A673 (cell line): ENCODE results near the gene OR5T2. TPM values are rescaled to one million over a fixed set of nuclear protein-coding genes. Genes with fewer than 3 reads are reported as not detected.
"Not testable (repeated sequence)": the region's sequence is repeated elsewhere in the genome, so short reads cannot be mapped to it uniquely, and the experiment has no call there.

ENCODE experiments used
- BruUV-seq: library from RNA; stranded (reverse); fragments of 400-500 nt; replicated peaks from 2 replicates; lab custom pipeline; 2021; lab: Mats Ljungman, UMichigan
- CTCF ChIA-PET: fragments of 300-600 bp; sonication (Branson Sonifier 250); formaldehyde crosslinking; loops from one replicate; lab custom pipeline; 2022; ENCODE audit warnings: antibody characterized with exemption; lab: Charles Lee
- POLR2A ChIA-PET: fragments of 300-600 bp; sonication (Branson Sonifier 250); formaldehyde crosslinking; loops from one replicate; lab custom pipeline; 2022; ENCODE audit warnings: antibody characterized with exemption; ENCODE audit not compliant: low non-redundant PET; lab: Charles Lee
- DNase-seq: peaks from one replicate; pipeline ENCODE4 v3.0.0-alpha.2; 2015; ENCODE audit warnings: low spot score
- H3K27ac ChIP-seq: fragments of 200-600 bp; sonication (generic); 2 replicates; pipeline ENCODE4 v1.5.1; 2016; ENCODE audit warnings: mixed run types, low read depth, mild to moderate bottlenecking, mixed read lengths, antibody characterized with exemption, low read length; ENCODE audit not compliant: poor library complexity, severe bottlenecking
- H3K27me3 ChIP-seq: fragments of 200-600 bp; sonication (generic); replicated peaks from 2 replicates; pipeline ENCODE4 v1.6.1; 2017; ENCODE audit warnings: mixed run types, low read depth, mild to moderate bottlenecking, mixed read lengths, antibody characterized with exemption, low read length; ENCODE audit not compliant: insufficient read depth, poor library complexity
- H3K36me3 ChIP-seq: fragments of 200-600 bp; sonication (generic); 2 replicates; pipeline ENCODE4 v1.6.1; 2016; ENCODE audit warnings: mixed run types, mild to moderate bottlenecking, mixed read lengths, antibody characterized with exemption, low read length; ENCODE audit not compliant: insufficient read depth, poor library complexity, severe bottlenecking
- H3K4me1 ChIP-seq: fragments of 200-600 bp; sonication (generic); 2 replicates; pipeline ENCODE4 v1.6.1; 2017; ENCODE audit warnings: mixed run types, mild to moderate bottlenecking, mixed read lengths, antibody characterized with exemption, low read length; ENCODE audit not compliant: insufficient read depth, poor library complexity, severe bottlenecking
- H3K4me3 ChIP-seq: fragments of 200-600 bp; sonication (generic); 2 replicates; pipeline ENCODE4 v1.5.1; 2016; ENCODE audit warnings: low read depth, mixed run types, mild to moderate bottlenecking, mixed read lengths, low read length; ENCODE audit not compliant: poor library complexity, severe bottlenecking
- H3K9me3 ChIP-seq: fragments of 200-600 bp; sonication (generic); 2 replicates; pipeline ENCODE4 v1.6.1; 2016; ENCODE audit warnings: mixed run types, low read depth, mild to moderate bottlenecking, mixed read lengths, antibody characterized with exemption, low read length; ENCODE audit not compliant: poor library complexity, severe bottlenecking
- EZH2 ChIP-seq: fragments of 200-600 bp; sonication (generic); IDR thresholded peaks from 2 replicates; pipeline ENCODE4 v1.6.1; 2017; ENCODE audit warnings: borderline replicate concordance, low read depth, mild to moderate bottlenecking, mixed read lengths, antibody characterized with exemption, low read length; ENCODE audit not compliant: poor library complexity, severe bottlenecking
- intact Hi-C: fragments of 100-400 bp; cut with micrococcal nuclease; formaldehyde crosslinking; loops from one replicate; pipeline ENCODE4 v1.10.0; 2022; ENCODE audit not compliant: unreplicated experiment
- total RNA-seq: library from RNA; stranded (reverse); gene quantifications from 2 replicates; pipeline ENCODE4 v1.2.3, GENCODE V29; 2021
- TF ChIP-seq, protein P1 (sequence below): fragments of 300-800, 200-600 bp; sonication (generic); conservative IDR thresholded peaks from 2 replicates; pipeline ENCODE4 v1.5.1; 2017; ENCODE audit warnings: low read depth, mild to moderate bottlenecking, antibody characterized with exemption, low read length, moderate library complexity, mixed read lengths

OR5T2 gene
- total RNA-seq, 1 experiment from 2014 or later, result not detected

DNA sequence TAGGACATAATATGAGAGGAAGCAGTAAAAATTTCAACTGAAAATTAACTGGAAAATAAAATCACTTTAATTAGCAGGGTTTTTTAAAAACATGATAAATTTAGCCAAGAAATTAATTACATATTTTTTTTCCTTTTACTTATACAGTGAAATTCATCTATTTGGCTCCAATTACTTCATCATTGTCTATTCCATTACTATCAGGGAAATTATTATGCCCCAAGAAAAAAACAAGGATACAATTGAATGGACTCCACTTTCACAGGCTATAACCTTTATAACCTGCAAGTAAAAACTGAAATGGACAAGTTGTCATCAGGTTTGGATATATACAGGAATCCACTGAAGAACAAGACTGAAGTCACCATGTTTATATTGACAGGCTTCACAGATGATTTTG is 17.9 kb upstream of the OR5T2 start, which contains the start of gene OR5T3:
Gene OR5T3, plus strand, starts transcription at position 301 of the 400 bp plus-strand sequence. Its CDS starts 0 bp downstream, at position 301.
- H3K9me3 ChIP-seq, result peaks cover 21% of the 10 kb centered on the region
- ChIA-PET CTCF (no interaction called here), POLR2A (no interaction called here)
- no peak for DNase-seq
- no TSS peak for BruUV-seq
- TF ChIP-seq, protein P1, sequence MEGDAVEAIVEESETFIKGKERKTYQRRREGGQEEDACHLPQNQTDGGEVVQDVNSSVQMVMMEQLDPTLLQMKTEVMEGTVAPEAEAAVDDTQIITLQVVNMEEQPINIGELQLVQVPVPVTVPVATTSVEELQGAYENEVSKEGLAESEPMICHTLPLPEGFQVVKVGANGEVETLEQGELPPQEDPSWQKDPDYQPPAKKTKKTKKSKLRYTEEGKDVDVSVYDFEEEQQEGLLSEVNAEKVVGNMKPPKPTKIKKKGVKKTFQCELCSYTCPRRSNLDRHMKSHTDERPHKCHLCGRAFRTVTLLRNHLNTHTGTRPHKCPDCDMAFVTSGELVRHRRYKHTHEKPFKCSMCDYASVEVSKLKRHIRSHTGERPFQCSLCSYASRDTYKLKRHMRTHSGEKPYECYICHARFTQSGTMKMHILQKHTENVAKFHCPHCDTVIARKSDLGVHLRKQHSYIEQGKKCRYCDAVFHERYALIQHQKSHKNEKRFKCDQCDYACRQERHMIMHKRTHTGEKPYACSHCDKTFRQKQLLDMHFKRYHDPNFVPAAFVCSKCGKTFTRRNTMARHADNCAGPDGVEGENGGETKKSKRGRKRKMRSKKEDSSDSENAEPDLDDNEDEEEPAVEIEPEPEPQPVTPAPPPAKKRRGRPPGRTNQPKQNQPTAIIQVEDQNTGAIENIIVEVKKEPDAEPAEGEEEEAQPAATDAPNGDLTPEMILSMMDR, result no peak
- no peak for TF ChIP-seq EZH2
- H3K4me3 ChIP-seq, result no peak within 1 kb of the TSS
- H3K27me3 ChIP-seq, result no peaks in the 10 kb centered on the region
- intact Hi-C loops, result no loop called here
- no peak within 1 kb of the TSS for H3K27ac ChIP-seq
- no peaks in the 10 kb centered on the region for H3K36me3 ChIP-seq
- H3K4me1 ChIP-seq, result no peaks in the 10 kb centered on the region

DNA sequence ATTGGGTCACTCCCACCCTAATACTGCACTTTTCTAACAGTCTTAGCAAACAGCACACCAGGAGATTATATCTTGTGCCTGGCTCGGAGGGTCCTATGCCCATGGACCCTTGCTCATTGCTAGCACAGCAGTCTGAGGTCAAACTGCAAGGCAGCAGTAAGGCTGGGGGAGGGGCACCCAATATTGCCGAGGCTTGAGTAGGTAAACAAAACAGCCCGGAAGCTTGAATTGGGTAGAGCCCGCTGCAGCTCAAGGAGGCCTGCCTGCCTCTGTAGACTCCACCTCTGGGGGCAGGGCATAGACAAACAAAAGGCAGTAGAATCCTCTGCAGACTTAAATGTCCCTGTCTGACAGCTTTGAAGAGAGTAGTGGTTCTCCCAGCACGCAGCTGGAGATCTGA is 14.3 kb downstream of the OR5T2 start:
- BruUV-seq, CTCF ChIA-PET, H3K27ac ChIP-seq, intact Hi-C loops, DNase-seq, H3K4me1 ChIP-seq, POLR2A ChIA-PET, H3K36me3 ChIP-seq, H3K4me3 ChIP-seq, H3K27me3 ChIP-seq: not testable (repeated sequence)
- peaks cover 11% of the 10 kb centered on the region for H3K9me3 ChIP-seq

DNA sequence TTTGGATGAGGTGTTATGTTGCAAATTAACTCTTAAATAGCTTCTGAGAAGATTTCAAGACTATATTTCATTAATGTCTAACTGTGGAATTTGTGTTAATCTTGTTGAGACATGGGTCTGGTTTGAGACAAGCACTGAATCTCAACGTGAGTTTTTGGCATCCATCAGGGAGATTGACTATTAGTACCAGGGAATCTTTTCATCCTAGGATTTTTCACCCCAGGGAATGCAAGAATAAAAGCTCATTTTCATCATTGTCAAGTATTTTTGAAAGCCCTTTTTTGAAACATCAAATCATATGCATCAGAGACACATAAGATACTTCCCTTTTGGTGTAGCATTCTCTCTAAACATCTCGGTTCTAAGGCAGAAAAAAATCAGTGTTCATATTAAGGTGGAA is 19.5 kb downstream of the OR5T2 start:
- H3K4me3 ChIP-seq, result no peak overlapping the region
- ChIA-PET CTCF (no interaction called here), POLR2A (no interaction called here)
- H3K27ac ChIP-seq, result no peak overlapping the region
- no peaks in the 10 kb centered on the region for H3K27me3 ChIP-seq
- BruUV-seq, result no TSS peak
- intact Hi-C loops, result no loop called here
- peaks cover 35% of the 10 kb centered on the region for H3K9me3 ChIP-seq
- TF ChIP-seq EZH2, result no peak
- TF ChIP-seq, protein P1, result no peak
- no peaks in the 10 kb centered on the region for H3K36me3 ChIP-seq
- no peaks in the 10 kb centered on the region for H3K4me1 ChIP-seq
- DNase-seq, result no peak

DNA sequence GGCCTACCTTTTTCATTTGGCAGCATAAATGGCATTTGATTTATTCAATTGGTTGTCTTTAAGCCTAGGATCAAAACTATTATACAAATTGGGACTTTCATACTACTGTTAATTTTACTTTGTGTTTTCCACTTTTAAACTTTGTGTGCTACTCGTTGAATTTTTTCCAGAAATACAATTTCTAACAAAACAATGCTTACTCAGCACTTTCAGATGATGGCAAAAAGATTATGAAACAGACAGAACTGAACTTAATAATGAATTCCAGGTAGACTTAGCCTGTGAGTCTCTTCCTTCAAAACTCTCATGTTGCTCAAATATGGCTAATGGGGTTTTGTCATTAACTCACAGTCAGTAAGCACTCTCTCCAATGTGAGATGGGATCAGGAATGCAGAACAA is 26.3 kb downstream of the OR5T2 start:
- ChIA-PET POLR2A (no interaction called here), CTCF (no interaction called here)
- intact Hi-C loops, result no loop called here
- DNase-seq, result no peak
- H3K9me3 ChIP-seq, result peaks cover 34% of the 10 kb centered on the region
- H3K27ac ChIP-seq, result no peak overlapping the region
- H3K36me3 ChIP-seq, result no peaks in the 10 kb centered on the region
- no peaks in the 10 kb centered on the region for H3K4me1 ChIP-seq
- BruUV-seq, result no TSS peak
- TF ChIP-seq, protein P1, result no peak
- no peak for TF ChIP-seq EZH2
- H3K4me3 ChIP-seq, result no peak overlapping the region
- no peaks in the 10 kb centered on the region for H3K27me3 ChIP-seq
